ENCODE measurements around the gene CACNA2D3. TPM values are rescaled to one million over a fixed set of nuclear protein-coding genes. Genes with fewer than 3 reads are reported as not detected.

CACNA2D3 gene
- polyA plus RNA-seq (2011; rRNA removed) (0.04 and 0.05 TPM in 2 replicates), polyA plus RNA-seq (2017; fragmentation: RNase III; extraction: RNeasy Plus Mini Kit Qiagen cat#74134 plus additional on column Dnase treatment) (0.03 to 0.12 TPM (median 0.05 TPM) in 3 replicates), polyA minus RNA-seq (2011; rRNA and poly(A)+ RNA removed) (not detected in 2 replicates)
- not detected in 2 replicates for polyA plus RNA-seq (2012; cell fraction: cytosol; rRNA removed)
- polyA plus RNA-seq (2012; cell fraction: nucleus; rRNA removed), result not detected in 2 replicates

DNA sequence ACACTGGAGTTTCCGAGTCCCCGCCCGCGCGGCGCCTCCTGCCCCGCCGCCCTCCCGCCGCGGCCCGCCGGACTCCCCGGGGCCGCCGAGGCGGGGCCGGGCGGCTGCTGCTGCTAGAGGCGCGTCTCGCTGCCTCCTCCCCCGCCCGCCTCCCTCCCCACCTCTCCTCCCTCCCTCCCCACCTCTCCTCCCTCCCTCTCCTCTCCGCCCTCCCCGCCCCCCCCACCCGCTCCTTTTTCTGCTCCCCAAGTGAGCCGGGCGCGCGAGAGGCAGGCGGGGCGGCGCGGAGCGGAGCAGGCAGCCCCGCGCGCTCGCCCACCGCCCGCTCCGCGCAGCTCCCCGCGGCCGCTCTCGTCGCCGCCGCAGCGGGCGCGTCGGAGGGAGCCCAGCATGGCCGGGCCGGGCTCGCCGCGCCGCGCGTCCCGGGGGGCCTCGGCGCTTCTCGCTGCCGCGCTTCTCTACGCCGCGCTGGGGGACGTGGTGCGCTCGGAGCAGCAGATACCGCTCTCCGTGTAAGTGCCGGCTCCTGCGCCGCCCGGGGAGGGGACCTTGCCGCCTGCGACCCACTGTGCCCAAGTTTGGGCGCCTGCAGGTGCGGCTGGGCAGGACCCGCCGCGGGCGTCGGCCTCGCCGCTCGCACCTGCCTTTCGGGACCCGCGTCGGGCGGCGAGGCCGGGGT, at the start of gene CACNA2D3:
Gene CACNA2D3 (plus strand): TSS at position 229 of the 679 bp plus-strand sequence.
- peak within 1 kb of the TSS; percentile 96 for H3K4me2 ChIP-seq
- H3K4me1 ChIP-seq, result peaks cover 5% of the 10 kb centered on the region; the same call in 1 of the 3 replicates
- FAIRE-seq (no peak), DNase-seq (ENCODE audit: low read depth in 1 of 2, low spot score in 1 of 2) (no peak), ATAC-seq (peak; percentile 47 to 48; a peak in 4 of 6 replicates)
- H3K9me3 ChIP-seq, result no peaks in the 10 kb centered on the region
- CTCF ChIA-PET, result no interaction called here
- peak within 1 kb of the TSS; percentile 46 for H3K4me3 ChIP-seq
- no CpG with 5 or more reads among the region's 100 CpGs for WGBS (ENCODE audit: missing lambda C conversion rate)
- TF ChIP-seq CBX2 (IDR thresholded peaks at IDR 0.05; ENCODE audit: borderline replicate concordance, low read depth), result no peak
- POLR2A ChIA-PET, result no interaction called here
- peak within 1 kb of the TSS in 1 of 2 experiments; percentile 28; a peak in 1 of 6 replicates for H3K27ac ChIP-seq

GRCh38 chr3:54073386-54073785, 49.0 kb upstream of the CACNA2D3 start:
- ATAC-seq, result no peak
- Histone ChIP-seq H3K4me1 (no peaks in the 10 kb centered on the region), H3K4me3 (no peak overlapping the region), H3K27ac (no peak overlapping the region), H3K4me2 (no peak overlapping the region), H3K9me3 (no peaks in the 10 kb centered on the region)
- ChIA-PET POLR2A (no interaction called here), CTCF (no interaction called here)
- no peak for DNase-seq (ENCODE audit: low read depth in 1 of 2, low spot score in 1 of 2)
- FAIRE-seq, result no peak
- TF ChIP-seq FOSL2 (IDR thresholded peaks at IDR 0.05) (no peak), FOSL2 (CRISPR knock-in tag; IDR thresholded peaks at IDR 0.05) (no peak), ZSCAN20 (CRISPR knock-in tag; IDR thresholded peaks at IDR 0.05) (no peak), JUNB (IDR thresholded peaks at IDR 0.05) (no peak), ATOH8 (CRISPR knock-in tag; IDR thresholded peaks at IDR 0.05; ENCODE audit: low read depth) (no peak), PBX3 (IDR thresholded peaks at IDR 0.05) (no peak)
- 35% methylated on average over 4 of the region's 4 CpGs for WGBS (ENCODE audit: missing lambda C conversion rate)

GRCh38 chr3:54079314-54079713, 43.0 kb upstream of the CACNA2D3 start:
- H3K4me1 ChIP-seq, result no peaks in the 10 kb centered on the region
- FAIRE-seq, result no peak
- CTCF ChIA-PET, result no interaction called here
- ATAC-seq, result no peak
- DNase-seq (ENCODE audit: low read depth in 1 of 2, low spot score in 1 of 2), result no peak
- no peak overlapping the region for H3K27ac ChIP-seq
- TF ChIP-seq EHMT2 (IDR thresholded peaks at IDR 0.05; ENCODE audit: low read depth) (no peak), POLR2A (IDR thresholded peaks at IDR 0.05; ENCODE audit: low read length) (no peak), GATA3 (IDR thresholded peaks at IDR 0.05; ENCODE audit: borderline replicate concordance) (no peak), SMC3 (IDR thresholded peaks at IDR 0.05) (no peak), NR3C1 (IDR thresholded peaks at IDR 0.05) (no peak), CHD4 (IDR thresholded peaks at IDR 0.05; ENCODE audit: borderline replicate concordance) (no peak), SREBF2 (IDR thresholded peaks at IDR 0.05) (no peak), KDM5A (IDR thresholded peaks at IDR 0.05) (no peak), EP300 (IDR thresholded peaks at IDR 0.05) (no peak), MYC (IDR thresholded peaks at IDR 0.05; ENCODE audit: borderline replicate concordance, low read length) (no peak), HES2 (IDR thresholded peaks at IDR 0.05) (no peak), HOXB13 (CRISPR knock-in tag; IDR thresholded peaks at IDR 0.05; ENCODE audit: low read depth) (no peak), MAZ (IDR thresholded peaks at IDR 0.05; ENCODE audit: borderline replicate concordance, low read depth, low read length) (no peak), HDAC2 (IDR thresholded peaks at IDR 0.05) (no peak), HMGXB4 (CRISPR knock-in tag; IDR thresholded peaks at IDR 0.05; ENCODE audit: borderline replicate concordance) (no peak), TP53 (CRISPR knock-in tag; IDR thresholded peaks at IDR 0.05) (no peak), NPAS2 (CRISPR knock-in tag; IDR thresholded peaks at IDR 0.05; ENCODE audit: borderline replicate concordance) (no peak)
- TF ChIP-seq, protein P1, sequence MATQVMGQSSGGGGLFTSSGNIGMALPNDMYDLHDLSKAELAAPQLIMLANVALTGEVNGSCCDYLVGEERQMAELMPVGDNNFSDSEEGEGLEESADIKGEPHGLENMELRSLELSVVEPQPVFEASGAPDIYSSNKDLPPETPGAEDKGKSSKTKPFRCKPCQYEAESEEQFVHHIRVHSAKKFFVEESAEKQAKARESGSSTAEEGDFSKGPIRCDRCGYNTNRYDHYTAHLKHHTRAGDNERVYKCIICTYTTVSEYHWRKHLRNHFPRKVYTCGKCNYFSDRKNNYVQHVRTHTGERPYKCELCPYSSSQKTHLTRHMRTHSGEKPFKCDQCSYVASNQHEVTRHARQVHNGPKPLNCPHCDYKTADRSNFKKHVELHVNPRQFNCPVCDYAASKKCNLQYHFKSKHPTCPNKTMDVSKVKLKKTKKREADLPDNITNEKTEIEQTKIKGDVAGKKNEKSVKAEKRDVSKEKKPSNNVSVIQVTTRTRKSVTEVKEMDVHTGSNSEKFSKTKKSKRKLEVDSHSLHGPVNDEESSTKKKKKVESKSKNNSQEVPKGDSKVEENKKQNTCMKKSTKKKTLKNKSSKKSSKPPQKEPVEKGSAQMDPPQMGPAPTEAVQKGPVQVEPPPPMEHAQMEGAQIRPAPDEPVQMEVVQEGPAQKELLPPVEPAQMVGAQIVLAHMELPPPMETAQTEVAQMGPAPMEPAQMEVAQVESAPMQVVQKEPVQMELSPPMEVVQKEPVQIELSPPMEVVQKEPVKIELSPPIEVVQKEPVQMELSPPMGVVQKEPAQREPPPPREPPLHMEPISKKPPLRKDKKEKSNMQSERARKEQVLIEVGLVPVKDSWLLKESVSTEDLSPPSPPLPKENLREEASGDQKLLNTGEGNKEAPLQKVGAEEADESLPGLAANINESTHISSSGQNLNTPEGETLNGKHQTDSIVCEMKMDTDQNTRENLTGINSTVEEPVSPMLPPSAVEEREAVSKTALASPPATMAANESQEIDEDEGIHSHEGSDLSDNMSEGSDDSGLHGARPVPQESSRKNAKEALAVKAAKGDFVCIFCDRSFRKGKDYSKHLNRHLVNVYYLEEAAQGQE (IDR thresholded peaks at IDR 0.05), result no peak
- no peak overlapping the region for H3K4me2 ChIP-seq
- H3K4me3 ChIP-seq, result no peak overlapping the region
- POLR2A ChIA-PET, result no interaction called here
- H3K9me3 ChIP-seq, result no peaks in the 10 kb centered on the region
- 25% methylated on average over 4 of the region's 4 CpGs for WGBS (ENCODE audit: missing lambda C conversion rate)

Measured in A549 (cell line).